Brain microvascular endothelial cell (primary cell): ENCODE measurements around the gene FXYD4.

Source experiments
- DNase-seq: peaks from one replicate; pipeline ENCODE4 v3.0.0-alpha.2; 2020
- H3K27ac ChIP-seq: fragments of 250-450 bp; sonication (Bioruptor Pico); 2 replicates; pipeline ENCODE4 v1.5.1; 2020; ENCODE audit warnings: mild to moderate bottlenecking, moderate library complexity
- H3K27me3 ChIP-seq: fragments of 250-450 bp; sonication (Bioruptor Pico); replicated peaks from 2 replicates; pipeline ENCODE4 v1.5.1; 2020; ENCODE audit warnings: mild to moderate bottlenecking
- H3K36me3 ChIP-seq: fragments of 250-450 bp; sonication (Bioruptor Pico); replicated peaks from 2 replicates; pipeline ENCODE4 v1.5.1; 2020; ENCODE audit warnings: mild to moderate bottlenecking
- H3K4me3 ChIP-seq: 2 replicates; pipeline ENCODE4 v1.5.1; 2011; ENCODE audit warnings: low read depth, mild to moderate bottlenecking, control low read depth, low read length, moderate library complexity
- CTCF ChIP-seq: IDR thresholded peaks from 2 replicates; pipeline ENCODE4 v1.5.1; 2011; ENCODE audit warnings: low read depth, mild to moderate bottlenecking, moderate library complexity, low read length, control low read depth, inconsistent platforms; ENCODE audit errors: missing control alignments
- in situ Hi-C: cut with HindIII; loops from 2 replicates; pipeline ENCODE4 v1.10.0; 2017; ENCODE audit warnings: low sequenced_read_pairs, low pct_ligation_motif_present

The FXYD4 gene

GRCh38 chr10:43410345-43410744, 38.9 kb downstream of the FXYD4 start:
- TF ChIP-seq CTCF: no peak
- H3K36me3 ChIP-seq: no peaks in the 10 kb centered on the region
- H3K27me3 ChIP-seq: no peaks in the 10 kb centered on the region
- no peak overlapping the region for H3K4me3 ChIP-seq
- H3K27ac ChIP-seq: no peak overlapping the region
- in situ Hi-C loops: no loop called here
- no peak for DNase-seq

GRCh38 chr10:43411536-43411935, 40.1 kb downstream of the FXYD4 start:
- in situ Hi-C loops: no loop called here

GRCh38 chr10:43415544-43415943, 44.1 kb downstream of the FXYD4 start:
- Histone ChIP-seq H3K36me3 (no peaks in the 10 kb centered on the region), H3K27me3 (no peaks in the 10 kb centered on the region), H3K27ac (no peak overlapping the region), H3K4me3 (no peak overlapping the region)
- in situ Hi-C loops: no loop called here
- DNase-seq: no peak
- no peak for TF ChIP-seq CTCF

More at GRCh38 chr10:43411536-43411935, 40.1 kb downstream of the FXYD4 start:
- Histone ChIP-seq H3K36me3 (no peaks in the 10 kb centered on the region), H3K4me3 (no peak overlapping the region), H3K27ac (no peak overlapping the region), H3K27me3 (no peaks in the 10 kb centered on the region)
- no peak for TF ChIP-seq CTCF
- DNase-seq: no peak

- no peak overlapping the region for H3K27ac ChIP-seq
- no peak overlapping the region for H3K4me3 ChIP-seq
- H3K36me3 ChIP-seq: no peaks in the 10 kb centered on the region
- in situ Hi-C loops: no loop called here
- no peak for DNase-seq
- H3K27me3 ChIP-seq: no peaks in the 10 kb centered on the region
- no peak for TF ChIP-seq CTCF
Measured at GRCh38 chr10:43417950-43418768, 46.7 kb downstream of the FXYD4 start.

- TF ChIP-seq CTCF: no peak
- Histone ChIP-seq H3K27me3 (no peaks in the 10 kb centered on the region), H3K36me3 (no peaks in the 10 kb centered on the region), H3K4me3 (peak overlapping the region; percentile 61), H3K27ac (peak overlapping the region; percentile 85)
- no peak for DNase-seq
- in situ Hi-C loops: no loop called here
Measured at GRCh38 chr10:43419997-43420368, 48.5 kb downstream of the FXYD4 start.
